Activated CD4-positive, CD25-positive, alpha-beta regulatory T cell treated with anti-CD3 and anti-CD28 coated beads, Interleukin-2, amount 50 U/mL, for 24 hours (primary cell): Measurements from ENCODE around the gene KRT39.

Source experiments
- ATAC-seq, 2 donors: fragments of 150-1000 bp; cut with Tn5 transposase; one replicate each; pipeline ENCODE4 v1.10.0; 2021; ENCODE audit warnings: mild to moderate bottlenecking in 1 of 2, moderate library complexity in 1 of 2

The KRT39 gene

DNA sequence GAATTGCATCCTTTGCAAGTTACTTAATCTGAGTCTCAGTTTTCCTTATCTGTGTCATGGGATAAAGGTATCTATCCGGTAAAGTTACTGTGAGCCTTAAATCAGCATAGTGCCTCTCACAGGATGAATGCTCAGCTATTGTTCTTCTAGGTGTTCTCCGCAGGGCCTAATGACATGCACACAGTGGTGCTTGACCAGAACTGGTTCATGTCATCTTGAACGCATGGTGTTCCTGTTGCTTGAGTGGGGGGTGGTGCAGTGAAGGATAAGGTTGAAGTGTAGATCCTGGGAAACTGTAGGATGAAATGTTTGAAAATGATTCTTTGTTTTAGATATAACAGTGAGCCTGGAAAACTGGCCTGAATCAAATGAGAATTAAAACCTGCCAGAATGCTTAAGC, 13.4 kb upstream of the KRT39 start:
- ATAC-seq, result no peak

DNA sequence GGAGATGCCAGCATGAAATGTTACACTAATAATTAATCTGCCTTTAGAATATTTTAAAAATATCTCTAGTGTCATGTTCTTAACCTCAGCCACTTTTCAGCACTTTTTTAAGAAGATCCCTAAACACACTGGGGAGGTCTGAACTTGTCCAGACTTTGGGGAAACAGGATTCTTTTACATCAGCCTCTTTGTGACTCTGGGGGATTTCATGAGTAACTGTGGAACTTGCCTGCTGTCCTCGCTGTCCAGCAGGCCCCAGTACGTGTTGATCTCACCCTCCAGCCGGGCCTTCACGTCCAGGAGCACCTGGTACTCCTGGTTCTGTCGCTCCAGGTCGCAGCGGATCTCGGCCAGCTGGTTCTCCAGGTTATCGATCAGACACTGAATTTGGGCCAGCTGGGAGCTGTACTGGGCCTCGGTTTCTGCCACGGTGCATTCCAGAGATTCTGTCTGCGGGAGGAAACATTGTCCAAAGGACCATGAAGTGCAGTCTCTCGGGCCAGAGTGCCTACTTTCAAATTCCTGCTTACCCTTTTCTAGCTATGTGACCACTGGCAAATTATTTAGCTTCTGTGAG, 11.9 kb upstream of the KRT39 start:
- no peak for ATAC-seq

DNA sequence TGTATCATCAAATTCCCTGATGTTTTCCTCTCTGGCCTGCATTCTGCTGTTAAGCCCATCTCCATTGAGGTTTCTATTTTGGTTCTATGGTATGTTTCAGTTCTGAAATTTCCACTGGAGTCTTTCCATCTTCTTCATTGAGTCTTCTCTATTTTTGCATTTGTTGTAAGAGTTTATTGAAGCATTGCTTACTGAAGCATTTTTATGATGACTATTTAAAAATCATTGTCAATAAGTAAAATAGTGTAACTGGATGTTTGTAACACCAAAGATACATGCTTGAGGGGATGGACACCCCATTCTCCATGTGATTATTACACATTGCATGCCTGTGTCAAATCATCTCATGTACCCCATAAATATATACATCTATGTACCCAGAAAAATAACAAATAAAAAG, 8.8 kb upstream of the KRT39 start:
- no peak for ATAC-seq

DNA sequence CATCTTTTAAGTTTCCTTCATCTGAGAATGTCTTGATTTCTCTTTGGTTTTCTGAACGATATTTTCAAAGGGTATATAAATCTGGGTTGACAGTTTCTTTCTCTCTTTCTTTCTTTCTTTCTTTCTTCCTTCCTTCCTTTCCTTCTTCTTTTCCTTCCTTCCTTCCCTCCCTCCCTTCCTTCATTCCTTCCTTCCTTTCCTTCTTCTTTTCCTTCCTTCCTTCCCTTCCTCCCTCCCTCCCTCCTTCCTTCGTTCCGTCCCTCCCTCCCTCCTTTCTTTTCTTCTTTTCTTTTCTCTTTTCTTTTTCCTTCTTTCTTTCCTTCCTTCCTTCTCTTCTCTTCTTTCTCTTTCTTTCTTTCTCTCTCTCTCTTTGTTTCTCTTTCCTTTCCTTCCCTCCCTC, 7.6 kb upstream of the KRT39 start:
- ATAC-seq, result no peak

DNA sequence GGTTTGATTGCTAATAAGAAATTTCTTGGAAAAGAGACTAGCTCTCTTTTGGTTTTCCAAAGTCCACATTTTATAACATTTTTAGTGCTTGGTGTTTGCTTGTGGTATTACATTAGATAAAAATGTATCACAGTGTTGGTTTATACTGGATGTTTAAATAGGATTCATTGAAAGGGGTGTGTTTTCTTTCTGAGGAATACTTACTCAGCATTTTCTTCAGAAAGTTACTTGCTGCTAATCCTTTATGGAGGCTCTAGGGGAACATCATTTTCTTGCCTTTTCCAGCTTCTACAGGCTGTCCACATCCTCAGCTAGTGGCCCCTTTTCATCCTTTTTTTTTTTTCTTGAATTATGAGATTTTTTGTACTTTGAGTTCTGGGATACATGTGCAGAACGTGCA, 834 bp upstream of the KRT39 start:
- no peak for ATAC-seq

DNA sequence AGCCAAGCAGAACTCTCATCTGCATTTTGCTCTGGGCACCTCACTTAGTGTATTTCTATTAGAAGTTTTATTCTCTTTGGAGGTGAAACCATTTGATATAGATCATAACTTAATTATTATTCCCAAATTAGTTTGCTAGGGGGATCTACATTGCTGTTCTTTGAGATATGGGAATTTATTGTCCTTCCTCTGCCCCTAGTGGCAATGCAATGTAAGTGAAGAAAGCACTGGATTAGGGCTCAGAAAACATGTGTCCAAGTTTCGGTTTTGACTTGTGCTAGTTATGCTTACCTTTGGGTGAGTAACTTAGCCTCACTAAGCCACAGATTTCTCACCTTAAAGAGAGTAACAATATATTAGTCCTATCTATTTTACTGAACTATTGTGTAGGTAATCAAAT, 2.9 kb downstream of the KRT39 start:
- ATAC-seq, result peak in 1 of 2 donors; percentile 43

DNA sequence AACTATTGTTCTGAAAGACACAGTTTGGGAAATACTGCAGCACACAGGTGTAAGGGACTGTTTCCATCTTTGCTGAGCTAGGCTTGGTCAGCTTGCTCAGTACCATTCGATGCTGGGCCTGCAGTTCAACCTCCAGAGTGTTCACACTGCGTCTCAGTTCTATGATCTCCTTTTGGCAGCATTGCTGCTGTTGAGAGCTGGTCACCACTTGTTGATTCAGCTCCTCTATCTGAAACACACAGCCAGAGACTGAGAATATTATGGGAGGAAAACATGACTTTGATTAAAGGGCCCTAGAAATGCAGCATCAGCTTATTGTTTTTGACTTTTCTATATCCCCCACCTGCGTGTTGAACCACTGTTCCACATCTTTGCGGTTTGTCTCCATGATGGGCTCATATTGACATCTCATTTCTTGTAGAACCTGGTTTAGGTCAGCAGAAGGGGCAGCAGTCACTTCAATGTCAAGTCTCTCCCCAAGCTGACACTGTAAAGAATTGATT, 4.6 kb downstream of the KRT39 start:
- no peak for ATAC-seq

DNA sequence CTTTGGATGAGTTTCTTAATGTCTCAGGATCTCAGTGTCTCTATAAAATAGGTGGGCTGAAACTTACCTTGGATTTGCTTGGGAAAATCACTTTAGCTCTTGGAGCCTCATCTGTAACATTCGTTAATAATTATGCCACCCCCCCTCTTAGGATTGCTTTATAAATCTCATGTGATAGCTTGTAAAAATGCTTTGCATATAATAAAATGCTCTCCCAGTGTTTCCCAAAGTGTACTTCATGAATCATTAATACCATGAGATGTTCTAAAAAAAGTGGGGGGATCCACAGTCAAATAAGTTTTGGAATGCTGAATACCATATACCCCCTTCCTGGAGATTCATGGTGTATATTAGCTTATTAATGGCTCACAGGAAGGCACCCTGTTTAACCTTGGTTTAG, 5.2 kb downstream of the KRT39 start:
- no peak for ATAC-seq

DNA sequence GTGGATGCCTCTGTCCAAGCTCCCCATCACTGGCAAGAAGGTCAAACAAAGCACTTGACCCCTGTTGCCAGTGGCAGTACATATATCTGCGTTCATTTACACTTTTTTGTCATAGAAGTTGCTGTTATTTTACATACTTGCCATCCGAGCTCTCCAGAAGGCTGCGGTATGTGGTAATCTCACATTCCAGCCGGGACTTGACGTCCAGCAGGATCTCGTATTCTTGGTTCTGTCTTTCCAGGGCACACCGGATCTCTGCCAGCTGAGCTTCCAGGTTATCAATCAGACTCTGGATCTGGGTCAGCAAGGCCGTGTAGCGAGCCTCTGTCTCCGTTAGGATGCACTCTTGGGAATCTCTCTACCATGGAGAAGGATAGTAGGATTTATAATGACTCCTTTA, 6.6 kb downstream of the KRT39 start:
- ATAC-seq, result no peak

DNA sequence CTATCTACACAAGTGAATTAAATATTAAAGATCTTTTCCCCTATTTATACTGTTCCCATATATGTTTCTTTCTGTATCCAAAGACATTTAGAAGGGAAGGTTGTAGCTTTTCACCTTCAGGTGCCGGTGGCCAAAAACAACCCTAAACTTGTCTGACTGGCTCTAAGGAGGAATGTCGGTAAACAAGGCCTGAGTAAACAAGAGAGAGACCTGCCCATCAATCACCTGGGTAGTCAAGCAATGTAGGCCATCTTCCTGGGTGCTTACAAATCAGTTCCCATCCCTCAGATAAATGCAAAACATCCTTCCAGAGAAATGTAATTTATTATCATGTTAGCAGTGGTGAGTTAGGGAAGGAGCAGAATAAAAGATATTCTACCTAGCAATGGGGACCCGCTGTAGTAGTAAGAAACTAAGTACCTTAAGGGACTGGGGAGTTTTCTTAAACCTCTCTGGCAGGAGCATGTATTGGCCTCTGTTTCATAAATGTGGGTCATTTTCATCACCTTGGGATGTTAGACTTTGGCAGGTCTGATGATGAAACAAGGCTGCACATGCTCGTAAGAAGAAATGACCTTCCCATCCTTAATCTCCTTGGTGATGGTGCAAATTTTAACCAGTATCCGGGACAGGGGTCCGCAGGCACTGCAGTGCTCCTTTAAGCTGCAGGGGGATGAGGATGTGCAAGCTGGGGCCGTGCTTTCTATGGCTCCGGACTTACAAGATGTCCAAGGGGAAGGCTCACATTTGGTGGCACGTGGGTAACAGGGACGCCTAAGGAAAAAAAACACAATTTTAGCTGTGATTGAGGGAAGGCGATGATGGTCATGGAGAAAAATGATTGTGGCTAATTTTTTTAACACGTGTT, 8.4 kb downstream of the KRT39 start:
- no peak for ATAC-seq

DNA sequence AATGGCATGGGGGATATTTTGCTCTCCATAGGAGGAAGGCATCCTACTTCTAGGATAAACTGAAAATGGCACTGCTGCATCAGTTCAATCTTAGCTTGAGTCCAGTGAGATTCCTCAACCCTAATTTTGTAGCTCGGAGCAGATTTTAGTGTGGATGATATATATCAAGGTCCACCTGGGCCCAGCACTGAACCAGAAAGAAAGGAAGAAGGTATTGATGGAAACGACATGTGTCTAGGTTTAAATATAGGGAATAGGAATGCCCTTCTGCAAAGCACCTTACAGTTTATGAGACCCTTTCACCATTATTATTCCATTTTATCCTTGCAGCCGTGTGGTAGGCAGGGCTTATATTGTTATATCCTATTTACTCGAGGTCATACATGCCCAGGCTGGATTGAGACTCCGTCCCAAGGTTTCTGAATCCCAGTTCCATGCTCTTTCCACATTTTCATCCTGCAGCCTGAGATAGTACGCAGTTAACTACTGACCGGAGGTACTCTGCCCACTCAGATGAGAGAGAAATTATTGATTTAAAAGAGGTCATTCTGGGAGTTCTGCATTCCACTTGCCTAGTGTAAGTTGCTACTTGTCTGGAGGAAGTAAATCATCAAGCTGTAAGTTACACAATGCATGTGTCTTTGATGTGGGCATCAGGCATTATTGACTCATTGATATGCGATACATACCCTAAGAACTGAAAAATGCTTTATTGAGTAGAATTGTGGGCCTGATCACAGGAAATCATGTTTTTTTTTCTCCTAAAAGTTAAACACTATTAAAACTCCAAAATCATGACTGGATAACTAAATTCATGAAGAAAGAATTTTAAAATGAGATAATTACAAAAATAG, 10.1 kb downstream of the KRT39 start:
- no peak for ATAC-seq

DNA sequence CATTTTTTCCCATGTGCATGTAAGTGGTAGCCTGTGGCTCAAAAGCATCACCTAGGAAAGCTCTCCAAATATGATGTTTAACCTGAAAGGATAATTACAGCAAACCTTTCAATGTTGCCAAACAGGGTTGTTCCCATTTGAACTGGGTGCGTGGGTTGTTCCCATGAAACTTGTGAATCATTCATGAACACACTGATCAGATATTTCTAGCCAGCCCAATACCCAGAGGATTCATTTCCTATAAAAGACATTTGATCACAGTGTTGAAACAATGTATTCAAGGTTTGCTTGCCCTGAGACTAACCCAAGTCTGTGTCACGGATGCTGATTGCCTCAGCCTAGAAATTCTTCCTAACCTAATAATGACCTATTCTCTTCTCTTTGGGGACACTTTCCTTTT, 12.9 kb downstream of the KRT39 start:
- no peak for ATAC-seq

DNA sequence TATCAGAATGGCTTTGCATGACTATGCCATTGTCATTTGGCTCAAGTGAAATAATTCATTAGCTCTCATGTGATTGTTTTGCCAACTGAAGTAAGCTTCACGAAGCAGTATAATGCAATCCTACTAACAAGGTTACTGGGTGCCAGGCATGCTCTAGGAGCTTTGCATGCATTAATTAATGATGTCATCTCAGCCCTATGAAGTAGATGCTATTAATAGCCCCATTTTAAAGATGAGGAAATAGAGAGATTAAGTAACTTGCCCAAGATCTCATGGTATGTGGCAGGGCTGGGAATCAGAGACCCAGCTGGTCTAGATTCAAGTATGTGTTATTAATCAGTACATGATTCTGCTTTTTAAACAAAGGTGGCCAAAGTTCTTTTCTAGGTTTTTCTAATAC, 14.1 kb downstream of the KRT39 start:
- no peak for ATAC-seq

DNA sequence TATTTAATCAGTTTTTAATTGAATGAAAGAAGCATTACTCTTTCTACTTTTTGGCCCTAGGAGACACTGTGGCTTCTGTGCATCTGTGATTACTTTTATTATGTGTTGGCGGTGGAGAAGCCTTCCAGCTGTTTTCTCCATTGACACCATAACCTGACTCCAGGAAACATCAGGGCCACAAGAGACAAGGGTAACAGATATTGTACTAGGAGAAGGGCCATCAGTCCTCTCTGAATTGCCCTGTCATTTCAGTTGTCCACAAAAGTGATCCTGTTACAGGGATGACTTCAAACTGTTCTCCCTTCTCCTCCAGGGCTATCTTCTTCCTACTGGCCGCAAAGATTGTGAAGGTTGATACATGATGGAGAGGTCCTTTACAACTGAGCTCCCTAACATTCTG, 14.6 kb downstream of the KRT39 start:
- ATAC-seq, result no peak

DNA sequence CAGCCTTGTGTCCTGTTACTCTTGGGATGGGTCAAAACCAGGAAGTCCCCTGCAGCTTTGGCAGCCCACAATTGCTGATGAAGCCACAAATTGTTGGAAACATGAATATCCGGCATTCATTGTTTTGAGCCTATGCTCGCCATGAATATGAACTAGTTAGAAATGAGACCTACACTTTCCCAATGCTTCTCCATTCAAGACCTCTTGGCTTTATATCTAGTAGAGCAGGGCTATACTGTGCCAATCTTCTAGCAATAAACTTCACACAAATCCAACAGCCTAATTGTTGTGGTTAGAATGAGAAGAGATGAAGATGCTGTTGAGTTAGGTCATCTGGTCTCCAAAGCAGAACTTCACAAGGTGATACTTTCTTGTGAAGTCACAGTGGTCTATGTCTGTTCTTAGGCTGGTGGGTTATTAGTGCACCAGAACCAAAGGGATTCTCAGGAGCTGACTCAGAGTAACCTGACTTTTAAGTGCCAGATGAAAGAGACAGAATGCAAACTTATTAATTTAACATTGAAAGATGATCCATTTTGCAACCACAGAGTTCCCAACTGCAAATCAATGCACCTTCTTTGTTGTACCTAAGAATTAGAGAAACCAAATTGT, 15.6 kb downstream of the KRT39 start:
- no peak for ATAC-seq

DNA sequence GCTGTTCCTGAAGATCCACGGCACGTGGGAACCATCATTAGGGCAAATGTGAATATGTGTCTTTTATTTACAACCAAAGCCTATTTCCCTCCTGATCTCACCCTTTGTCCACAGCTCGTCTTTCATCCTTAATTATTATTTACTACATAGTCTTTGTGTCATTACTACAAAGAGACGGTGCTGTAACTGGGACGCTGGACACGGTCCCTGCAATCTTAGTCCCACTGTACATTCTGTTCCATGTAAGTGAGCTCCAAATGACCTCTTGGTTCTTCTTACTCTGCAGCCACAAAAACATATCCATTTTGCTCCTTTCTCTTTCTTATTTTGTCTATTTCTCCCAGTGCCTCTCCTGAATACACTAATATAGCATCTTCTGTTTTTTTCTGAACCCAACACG, 16.6 kb downstream of the KRT39 start:
- ATAC-seq, result no peak

DNA sequence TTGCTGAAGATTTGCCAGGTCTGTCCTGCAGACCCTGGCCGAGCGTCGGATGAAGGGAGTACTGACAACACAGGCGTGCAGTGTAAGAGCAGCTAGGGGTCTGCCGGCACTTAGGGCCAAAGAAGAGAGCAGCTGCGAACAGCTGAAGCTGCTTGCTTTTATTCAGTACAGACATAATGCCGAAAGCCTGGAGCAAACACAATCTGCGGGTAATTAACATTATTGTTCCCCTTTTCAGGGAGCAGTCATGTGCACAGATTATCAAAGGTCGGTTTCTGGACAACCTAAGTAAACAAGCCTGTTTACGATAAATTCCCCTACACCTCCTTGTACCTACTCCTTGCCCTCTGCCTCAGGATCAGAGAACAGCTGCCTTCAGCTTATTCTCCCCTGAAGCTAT, 17.3 kb downstream of the KRT39 start:
- no peak for ATAC-seq

DNA sequence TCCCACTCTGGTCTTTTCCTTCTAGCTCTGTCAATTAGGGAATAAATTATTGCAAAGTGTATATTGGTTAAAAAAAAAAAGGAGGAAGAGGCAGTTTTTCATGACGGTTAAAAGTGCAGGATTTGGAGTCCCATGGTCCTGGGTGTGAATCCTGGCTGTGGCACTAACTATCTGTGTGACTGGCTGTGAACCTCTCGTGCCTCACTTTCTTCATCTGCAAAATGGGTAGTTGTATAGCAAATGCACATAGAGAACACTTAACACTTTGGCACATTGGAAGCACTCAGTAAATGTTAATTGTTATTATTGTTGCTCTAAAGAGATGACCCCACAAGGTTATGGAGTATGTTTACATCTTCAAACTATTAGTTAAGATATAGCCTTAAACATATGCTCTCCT, 18.8 kb downstream of the KRT39 start:
- no peak for ATAC-seq

DNA sequence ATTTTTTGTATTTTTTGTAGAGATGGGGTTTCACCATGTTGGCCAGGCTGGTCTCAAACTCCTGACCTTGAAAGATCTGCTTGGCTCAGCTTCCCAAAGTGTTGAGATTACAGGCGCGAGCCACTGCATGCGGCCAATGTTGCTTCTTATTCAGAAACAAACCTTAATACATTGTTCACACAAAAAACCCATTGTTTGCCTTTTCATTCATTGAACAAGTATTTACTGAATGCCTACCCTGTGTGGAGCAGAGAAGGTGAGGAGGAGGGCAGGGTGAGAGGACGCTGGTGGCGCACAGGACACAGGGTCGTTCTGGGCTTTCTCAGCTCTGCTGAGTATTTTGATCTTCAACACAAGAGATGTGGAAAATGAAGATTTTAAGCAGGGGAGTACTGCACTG, 21.3 kb downstream of the KRT39 start:
- ATAC-seq, result no peak

DNA sequence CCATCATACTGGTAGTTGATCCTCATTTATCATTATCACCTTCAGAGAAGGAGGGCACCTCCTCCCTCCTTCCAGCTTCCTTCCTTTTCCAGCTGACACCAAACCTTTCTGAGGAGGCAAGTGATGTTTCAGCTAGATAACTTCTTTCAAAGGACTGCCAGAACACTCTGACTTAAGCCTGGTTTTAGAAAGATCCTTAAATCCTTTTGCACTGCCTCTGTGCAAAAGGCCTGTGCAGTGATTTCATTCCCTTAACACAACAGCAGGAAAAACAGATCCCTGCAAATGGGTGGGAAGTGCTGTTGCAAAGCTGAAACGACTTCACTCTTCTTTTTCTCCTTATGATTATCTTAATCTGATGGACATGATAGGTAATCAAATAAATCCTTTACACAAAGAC, 22.2 kb downstream of the KRT39 start:
- ATAC-seq, result no peak

DNA sequence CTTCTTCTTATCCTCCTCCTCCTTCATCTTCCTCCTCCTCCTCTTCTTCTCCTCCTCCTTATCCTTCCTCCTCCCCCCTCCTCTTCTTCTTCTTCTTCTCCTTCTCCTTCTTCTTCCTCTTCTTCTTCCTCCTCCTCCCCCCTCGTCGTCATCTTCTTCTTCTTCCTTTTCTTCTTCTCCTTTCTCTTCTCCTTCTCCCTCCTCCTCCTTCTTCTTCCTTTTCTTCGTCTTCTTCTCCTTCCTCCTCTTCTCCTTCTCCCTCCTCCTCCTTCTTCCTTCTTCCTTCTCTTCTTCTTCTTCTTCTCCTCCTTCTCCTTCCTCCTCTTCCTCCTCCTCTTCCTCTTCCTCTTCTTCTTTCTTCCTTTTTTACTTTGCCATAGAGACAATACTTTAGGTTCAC, 24.2 kb downstream of the KRT39 start:
- ATAC-seq, result no peak

DNA sequence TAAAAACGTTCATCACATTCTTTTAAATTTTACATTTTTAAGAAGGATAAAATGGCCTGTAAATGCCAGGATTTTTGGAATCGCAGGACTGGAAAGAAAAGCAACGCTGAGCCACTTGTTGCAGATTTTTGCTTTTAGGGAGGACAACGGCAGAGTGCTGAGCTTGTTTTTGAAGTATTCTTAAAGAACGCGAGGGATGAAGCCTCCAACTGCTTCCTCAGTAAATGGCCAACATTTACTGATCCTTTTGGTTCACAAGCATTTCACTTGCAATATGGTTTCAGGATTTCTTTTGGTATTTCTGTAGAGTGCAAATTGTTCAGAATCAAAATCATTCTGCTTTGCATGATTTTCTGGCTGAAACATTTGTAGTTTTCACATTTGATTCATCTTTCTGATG, 26.5 kb downstream of the KRT39 start:
- ATAC-seq, result no peak

DNA sequence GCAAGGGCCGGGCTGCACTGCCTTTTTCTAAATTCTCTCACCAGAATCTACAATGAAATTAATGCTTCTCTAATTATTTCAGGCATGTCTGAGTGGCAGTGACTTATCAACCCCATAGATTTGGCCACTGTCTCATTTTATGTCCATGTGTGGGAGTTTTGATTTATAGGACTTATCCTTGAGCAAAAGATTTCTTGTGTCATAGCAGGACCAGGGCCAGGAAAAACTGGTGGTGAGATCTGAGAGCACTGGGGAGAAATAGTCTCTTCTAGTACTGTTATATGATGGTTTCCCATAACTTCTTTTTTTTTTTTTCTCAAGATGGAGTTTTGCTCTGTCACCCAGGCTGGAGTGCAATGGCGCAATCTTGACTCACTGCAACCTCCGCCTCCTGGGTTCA, 27.8 kb downstream of the KRT39 start:
- ATAC-seq, result no peak
